K562 (cell line): Measurements from ENCODE around the gene CDHR2. TPM values are rescaled to one million over a fixed set of nuclear protein-coding genes. Genes with fewer than 3 reads are reported as not detected.

Source experiments
- ETV6 ChIP-seq, 3 experiments: fragments of 150-350 bp in 1 of 3; sonication (generic) in 1 of 3; formaldehyde crosslinking in 1 of 3; IDR thresholded peaks; 2 replicates each; pipeline versions ENCODE4 v1.6.1 to v1.8.0; 2014 to 2022; ENCODE audit warnings: borderline replicate concordance in 2 of 3, low read depth in 2 of 3, antibody characterized with exemption in 1 of 3, low read length in 1 of 3, mild to moderate bottlenecking in 1 of 3, missing genetic modification reagents in 1 of 3
- KAT8 ChIP-seq: fragments of 450-650 bp; IDR thresholded peaks from 2 replicates; pipeline ENCODE4 v1.6.1; 2016; ENCODE audit warnings: low read depth, mild to moderate bottlenecking
- KHSRP ChIP-seq: fragments of 450-650 bp; IDR thresholded peaks from 2 replicates; pipeline ENCODE4 v1.6.1; 2017
- L3MBTL2 ChIP-seq: fragments of 450-650 bp; IDR thresholded peaks from 2 replicates; pipeline ENCODE4 v1.6.1; 2016; ENCODE audit warnings: mild to moderate bottlenecking, moderate library complexity
- MBD2 ChIP-seq: sonication (generic); IDR thresholded peaks from 2 replicates; pipeline ENCODE4 v1.6.1; 2016; ENCODE audit warnings: low read depth, borderline replicate concordance
- MECOM ChIP-seq: fragments of 250-450 bp; sonication (Bioruptor Pico); IDR thresholded peaks from 2 replicates; pipeline ENCODE4 v1.8.0; 2022; ENCODE audit warnings: inconsistent platforms
- MEF2D ChIP-seq: conservative IDR thresholded peaks from 2 replicates; pipeline ENCODE4 v1.6.1; 2016; ENCODE audit warnings: low read depth, missing genetic modification characterization, missing compliant biosample characterization
- MIER1 ChIP-seq: fragments of 450-650 bp; IDR thresholded peaks from 2 replicates; pipeline ENCODE4 v1.6.1; 2016; ENCODE audit warnings: antibody characterized with exemption, mild to moderate bottlenecking, low read depth
- MYNN ChIP-seq, 2 experiments: sonication (generic); formaldehyde crosslinking in 1 of 2; IDR thresholded peaks; 2 replicates each; pipeline versions ENCODE4 v1.5.0 to v1.6.1; 2016 to 2020; ENCODE audit warnings: antibody characterized with exemption in 1 of 2, missing genetic modification reagents in 1 of 2
- POLR2G ChIP-seq: fragments of 200-400 bp; formaldehyde crosslinking; IDR thresholded peaks from 2 replicates; pipeline ENCODE4 v1.6.1; 2017; ENCODE audit warnings: low read depth, mild to moderate bottlenecking, antibody characterized with exemption, low read length, moderate library complexity
- RBFOX2 ChIP-seq: fragments of 200-400 bp; formaldehyde crosslinking; IDR thresholded peaks from 2 replicates; pipeline ENCODE4 v1.6.1; 2017; ENCODE audit warnings: low read depth, mild to moderate bottlenecking, low read length, moderate library complexity
- SRF ChIP-seq, 2 experiments: fragments of 250-450, 450-650 bp in 1 of 2; sonication (Bioruptor Pico) in 1 of 2; sonication (generic) in 1 of 2; formaldehyde crosslinking; IDR thresholded peaks; 2 replicates each; pipeline versions ENCODE4 v1.5.0 to v1.5.1; 2020 to 2022; ENCODE audit warnings: mild to moderate bottlenecking in 1 of 2, missing genetic modification reagents in 1 of 2
- ZNF175 ChIP-seq: fragments of 200-800 bp; sonication (Bioruptor generic); IDR thresholded peaks from 2 replicates; pipeline ENCODE4 v1.6.1; 2016; ENCODE audit warnings: low read depth, mild to moderate bottlenecking, missing genetic modification characterization, missing compliant biosample characterization
- ZNF324 ChIP-seq: fragments of 250-450 bp; sonication (Bioruptor Pico); IDR thresholded peaks from 2 replicates; pipeline ENCODE4 v1.4.0; 2020; ENCODE audit warnings: mild to moderate bottlenecking
- polyA plus RNA-seq, 8 experiments: library from polyadenylated mRNA; depleted of rRNA in 4 of 8; stranded (reverse) in 5 of 8; unstranded in 3 of 8; fragments of >200 nt; fragmentation: Nextera tagmentation in 2 of 8; fragmentation: Illumina TruSeq in 1 of 8; extraction: Ambion mirVana in 2 of 8; extraction: Trizol in 1 of 8; gene quantifications; 2 replicates each; pipeline versions ENCODE4 v1.2.1 to v1.2.3, GENCODE V29; 2011 to 2014; ENCODE audit warnings: inconsistent platforms in 1 of 8, missing spikeins in 1 of 8
- total RNA-seq, 7 experiments: library from RNA; depleted of rRNA in 6 of 7; stranded (reverse); fragments of >200 nt in 6 of 7; fragmentation: Illumina TruSeq in 2 of 7; extraction: Trizol in 2 of 7; gene quantifications; 2 replicates each; pipeline versions ENCODE4 v1.2.1 to v1.2.3, GENCODE V29; 2011 to 2021; ENCODE audit warnings: low replicate concordance in 1 of 7
- TF ChIP-seq, protein P1 (sequence below): sonication (generic); formaldehyde crosslinking; IDR thresholded peaks from 2 replicates; pipeline ENCODE4 v1.9.0; 2022; ENCODE audit warnings: mild to moderate bottlenecking, missing genetic modification reagents
- TF ChIP-seq, protein P2 (sequence below): fragments of 450-650 bp; IDR thresholded peaks from 2 replicates; pipeline ENCODE4 v1.6.1; 2018; ENCODE audit not compliant: partially characterized antibody
- TF ChIP-seq, protein P3 (sequence below): fragments of 250-450 bp; sonication (Bioruptor Pico); IDR thresholded peaks from 2 replicates; pipeline ENCODE4 v1.6.1; 2021; ENCODE audit warnings: mild to moderate bottlenecking
- TF ChIP-seq, protein P4 (sequence below): fragments of 450-650 bp; formaldehyde crosslinking; IDR thresholded peaks from 2 replicates; pipeline ENCODE4 v1.4.0; 2020; ENCODE audit warnings: mild to moderate bottlenecking, moderate library complexity
- TF ChIP-seq, protein P5 (sequence below): sonication (generic); formaldehyde crosslinking; IDR thresholded peaks from 2 replicates; pipeline ENCODE4 v1.8.1; 2022; ENCODE audit warnings: missing genetic modification reagents

CDHR2 gene
- total and polyA plus RNA-seq, 9 of the 15 experiments (the other 6 are each of a cell fraction or from before 2014, with no cell fraction given), result 0.01 to 0.62 (median 0.09) TPM; not detected in 2

DNA sequence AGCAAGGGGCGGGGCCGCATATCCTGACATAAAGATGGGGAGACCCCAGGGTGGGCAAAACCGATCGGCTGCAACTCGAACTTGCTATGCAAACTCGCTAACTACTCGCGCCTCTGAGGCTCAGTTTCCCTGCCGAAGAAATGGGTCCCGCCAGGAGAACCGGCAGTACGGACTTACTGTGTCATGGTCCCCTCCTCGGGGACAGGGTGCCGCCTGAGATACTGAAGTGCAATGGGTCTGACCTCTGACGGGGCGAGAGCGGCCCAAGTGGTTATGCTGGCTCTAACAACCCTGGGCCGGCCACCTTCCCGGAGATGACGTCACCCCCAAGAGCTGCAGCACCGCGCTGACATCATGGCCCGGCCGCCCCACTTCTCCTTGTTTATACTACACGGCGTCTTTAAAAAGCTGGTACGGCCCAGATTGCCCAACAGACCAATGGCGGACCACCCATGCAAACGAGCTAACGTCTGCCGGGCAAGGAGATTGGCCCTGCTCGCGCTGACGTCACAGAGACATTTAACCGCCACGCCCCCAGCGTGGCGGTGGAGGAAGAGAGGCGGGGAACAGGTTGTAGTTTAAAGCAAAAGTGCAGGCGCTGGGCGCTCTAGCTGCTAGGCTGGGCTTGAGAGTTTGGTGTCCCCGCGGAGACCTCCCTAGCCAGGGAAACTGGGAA, 11.4 kb upstream of the CDHR2 start (continued):
- TF ChIP-seq SRF (CRISPR knock-in tag; IDR thresholded peaks at IDR 0.05) (no peak), MIER1 (0 out of 2 replicates have a peak, but pooled peaks have one; percentile 21), ETV6 (IDR thresholded peaks at IDR 0.05; ENCODE audit: borderline replicate concordance in 1 of 2, low read depth in 2 of 2, low read length in 1 of 2) (no peak), ETV6 (CRISPR knock-in tag; IDR thresholded peaks at IDR 0.05; ENCODE audit: borderline replicate concordance) (no peak), L3MBTL2 (no peak), MEF2D (no peak), MBD2 (peak; percentile 71; the same call in 1 of the 2 replicates), RBFOX2 (peak; percentile 66), POLR2G (peak; percentile 78), ZNF324 (0 out of 2 replicates have a peak, but pooled peaks have one; percentile 34), MYNN (IDR thresholded peaks at IDR 0.05) (0 out of 2 replicates have a peak, but pooled peaks have one; percentile 38), MYNN (CRISPR knock-in tag; IDR thresholded peaks at IDR 0.05) (no peak), ZNF175 (no peak; the same call in 1 of the 2 replicates), MECOM (CRISPR knock-in tag) (no peak), KHSRP (peak; percentile 88; the same call in 1 of the 2 replicates), KAT8 (no peak)
- TF ChIP-seq, protein P1, sequence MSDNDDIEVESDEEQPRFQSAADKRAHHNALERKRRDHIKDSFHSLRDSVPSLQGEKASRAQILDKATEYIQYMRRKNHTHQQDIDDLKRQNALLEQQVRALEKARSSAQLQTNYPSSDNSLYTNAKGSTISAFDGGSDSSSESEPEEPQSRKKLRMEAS (CRISPR knock-in tag), result no peak
- TF ChIP-seq, protein P2, sequence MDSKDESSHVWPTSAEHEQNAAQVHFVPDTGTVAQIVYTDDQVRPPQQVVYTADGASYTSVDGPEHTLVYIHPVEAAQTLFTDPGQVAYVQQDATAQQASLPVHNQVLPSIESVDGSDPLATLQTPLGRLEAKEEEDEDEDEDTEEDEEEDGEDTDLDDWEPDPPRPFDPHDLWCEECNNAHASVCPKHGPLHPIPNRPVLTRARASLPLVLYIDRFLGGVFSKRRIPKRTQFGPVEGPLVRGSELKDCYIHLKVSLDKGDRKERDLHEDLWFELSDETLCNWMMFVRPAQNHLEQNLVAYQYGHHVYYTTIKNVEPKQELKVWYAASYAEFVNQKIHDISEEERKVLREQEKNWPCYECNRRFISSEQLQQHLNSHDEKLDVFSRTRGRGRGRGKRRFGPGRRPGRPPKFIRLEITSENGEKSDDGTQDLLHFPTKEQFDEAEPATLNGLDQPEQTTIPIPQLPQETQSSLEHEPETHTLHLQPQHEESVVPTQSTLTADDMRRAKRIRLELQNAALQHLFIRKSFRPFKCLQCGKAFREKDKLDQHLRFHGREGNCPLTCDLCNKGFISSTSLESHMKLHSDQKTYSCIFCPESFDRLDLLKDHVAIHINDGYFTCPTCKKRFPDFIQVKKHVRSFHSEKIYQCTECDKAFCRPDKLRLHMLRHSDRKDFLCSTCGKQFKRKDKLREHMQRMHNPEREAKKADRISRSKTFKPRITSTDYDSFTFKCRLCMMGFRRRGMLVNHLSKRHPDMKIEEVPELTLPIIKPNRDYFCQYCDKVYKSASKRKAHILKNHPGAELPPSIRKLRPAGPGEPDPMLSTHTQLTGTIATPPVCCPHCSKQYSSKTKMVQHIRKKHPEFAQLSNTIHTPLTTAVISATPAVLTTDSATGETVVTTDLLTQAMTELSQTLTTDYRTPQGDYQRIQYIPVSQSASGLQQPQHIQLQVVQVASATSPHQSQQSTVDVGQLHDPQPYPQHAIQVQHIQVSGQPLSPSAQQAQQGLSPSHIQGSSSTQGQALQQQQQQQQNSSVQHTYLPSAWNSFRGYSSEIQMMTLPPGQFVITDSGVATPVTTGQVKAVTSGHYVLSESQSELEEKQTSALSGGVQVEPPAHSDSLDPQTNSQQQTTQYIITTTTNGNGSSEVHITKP, result peak; percentile 87
- TF ChIP-seq, protein P3, sequence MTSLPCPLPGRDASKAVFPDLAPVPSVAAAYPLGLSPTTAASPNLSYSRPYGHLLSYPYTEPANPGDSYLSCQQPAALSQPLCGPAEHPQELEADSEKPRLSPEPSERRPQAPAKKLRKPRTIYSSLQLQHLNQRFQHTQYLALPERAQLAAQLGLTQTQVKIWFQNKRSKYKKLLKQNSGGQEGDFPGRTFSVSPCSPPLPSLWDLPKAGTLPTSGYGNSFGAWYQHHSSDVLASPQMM, result no peak
- TF ChIP-seq, protein P4, sequence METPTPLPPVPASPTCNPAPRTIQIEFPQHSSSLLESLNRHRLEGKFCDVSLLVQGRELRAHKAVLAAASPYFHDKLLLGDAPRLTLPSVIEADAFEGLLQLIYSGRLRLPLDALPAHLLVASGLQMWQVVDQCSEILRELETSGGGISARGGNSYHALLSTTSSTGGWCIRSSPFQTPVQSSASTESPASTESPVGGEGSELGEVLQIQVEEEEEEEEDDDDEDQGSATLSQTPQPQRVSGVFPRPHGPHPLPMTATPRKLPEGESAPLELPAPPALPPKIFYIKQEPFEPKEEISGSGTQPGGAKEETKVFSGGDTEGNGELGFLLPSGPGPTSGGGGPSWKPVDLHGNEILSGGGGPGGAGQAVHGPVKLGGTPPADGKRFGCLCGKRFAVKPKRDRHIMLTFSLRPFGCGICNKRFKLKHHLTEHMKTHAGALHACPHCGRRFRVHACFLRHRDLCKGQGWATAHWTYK (CRISPR knock-in tag), result peak; percentile 29
- TF ChIP-seq, protein P5, sequence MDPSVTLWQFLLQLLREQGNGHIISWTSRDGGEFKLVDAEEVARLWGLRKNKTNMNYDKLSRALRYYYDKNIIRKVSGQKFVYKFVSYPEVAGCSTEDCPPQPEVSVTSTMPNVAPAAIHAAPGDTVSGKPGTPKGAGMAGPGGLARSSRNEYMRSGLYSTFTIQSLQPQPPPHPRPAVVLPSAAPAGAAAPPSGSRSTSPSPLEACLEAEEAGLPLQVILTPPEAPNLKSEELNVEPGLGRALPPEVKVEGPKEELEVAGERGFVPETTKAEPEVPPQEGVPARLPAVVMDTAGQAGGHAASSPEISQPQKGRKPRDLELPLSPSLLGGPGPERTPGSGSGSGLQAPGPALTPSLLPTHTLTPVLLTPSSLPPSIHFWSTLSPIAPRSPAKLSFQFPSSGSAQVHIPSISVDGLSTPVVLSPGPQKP (CRISPR knock-in tag), result no peak
